MCF 10A (cell line): ENCODE results near the gene DLX2. TPM values are rescaled to one million over a fixed set of nuclear protein-coding genes. Genes with fewer than 3 reads are reported as not detected.

ENCODE experiments used
- BruUV-seq: library from RNA; stranded (reverse); fragments of 400-500 nt; replicated peaks from 2 replicates; lab custom pipeline; 2021; lab: Mats Ljungman, UMichigan
- CTCF ChIA-PET: fragments of 300-600 bp; sonication (Branson Sonifier 250); formaldehyde crosslinking; extraction: SDS; loops from one replicate; lab custom pipeline; 2021; ENCODE audit warnings: antibody characterized with exemption, inconsistent platforms; lab: Yijun Ruan, JAX
- POLR2A ChIA-PET: fragments of 300-600, 350-650 bp; sonication (Branson Sonifier 250); formaldehyde crosslinking; extraction: SDS; loops from one replicate; lab custom pipeline; 2020; ENCODE audit warnings: antibody characterized with exemption, inconsistent platforms; lab: Yijun Ruan, JAX
- DNase-seq: peaks from one replicate; pipeline ENCODE4 v3.0.0-alpha.2; 2018; ENCODE audit not compliant: unreplicated experiment
- H3K27ac Mint-ChIP-seq: one replicate; pipeline ENCODE4 v1.8.0; 2022; ENCODE audit warnings: mild to moderate bottlenecking, low read depth, mixed read lengths; ENCODE audit not compliant: unreplicated experiment
- H3K27me3 Mint-ChIP-seq: one replicate; pipeline ENCODE4 v1.8.0; 2022; ENCODE audit warnings: mixed read lengths; ENCODE audit not compliant: insufficient read depth, unreplicated experiment
- H3K36me3 Mint-ChIP-seq: one replicate; pipeline ENCODE4 v1.8.0; 2022; ENCODE audit warnings: mild to moderate bottlenecking, moderate library complexity, mixed read lengths; ENCODE audit not compliant: insufficient read depth, unreplicated experiment
- H3K4me1 Mint-ChIP-seq: one replicate; pipeline ENCODE4 v1.8.0; 2022; ENCODE audit warnings: mixed read lengths; ENCODE audit not compliant: insufficient read depth, unreplicated experiment
- H3K4me3 Mint-ChIP-seq: one replicate; pipeline ENCODE4 v1.8.0; 2022; ENCODE audit warnings: mild to moderate bottlenecking, moderate library complexity, mixed read lengths; ENCODE audit not compliant: unreplicated experiment
- H3K9me3 Mint-ChIP-seq: one replicate; pipeline ENCODE4 v1.8.0; 2022; ENCODE audit warnings: mixed read lengths; ENCODE audit not compliant: unreplicated experiment
- intact Hi-C: fragments of 100-400 bp; cut with micrococcal nuclease; formaldehyde crosslinking; loops from 2 replicates; pipeline ENCODE4 v1.14.1; 2022
- total RNA-seq: library from RNA; stranded (reverse); gene quantifications from 2 replicates; pipeline ENCODE4 v1.2.3, GENCODE V29; 2022
- TF ChIP-seq, protein P1 (sequence below): fragments of 200-600 bp; IDR thresholded peaks from one replicate; pipeline ENCODE4 v1.8.0; 2022; ENCODE audit warnings: antibody characterized with exemption, mild to moderate bottlenecking; ENCODE audit not compliant: unreplicated experiment

Gene DLX2
- total RNA-seq, 1 experiment from 2014 or later: 1.1 TPM

DNA sequence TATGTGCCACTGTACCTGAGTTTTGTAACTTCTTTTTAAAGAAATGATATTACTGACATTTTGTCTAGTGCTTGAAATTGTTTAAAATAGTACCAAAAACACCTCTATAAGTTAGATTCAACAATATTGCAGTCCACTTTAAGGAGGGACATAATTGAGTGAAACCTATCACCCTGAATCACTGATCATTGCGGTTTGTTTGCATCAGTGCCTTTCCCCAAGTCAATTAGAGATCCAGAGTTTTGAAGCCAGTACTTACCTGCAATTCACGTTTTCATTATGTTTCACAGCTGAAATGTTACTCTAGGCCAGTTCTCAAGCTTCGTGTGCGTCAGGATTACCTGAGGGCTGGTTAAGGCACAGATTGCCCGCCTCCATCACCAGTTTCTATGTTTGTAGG lies 44.0 kb downstream of the DLX2 start:
- H3K27me3 Mint-ChIP-seq: no peaks in the 10 kb centered on the region
- H3K27ac Mint-ChIP-seq: no peak overlapping the region
- ChIA-PET POLR2A (interaction anchor here (1.1 kb wide), 1 partner anchor 20 kb away, joined by 3 read pairs; no protein-coding TSS in a partner anchor), CTCF (interaction anchor here (1.3 kb wide), 1 partner anchor 19 kb away, joined by 3 read pairs; no protein-coding TSS in a partner anchor)
- BruUV-seq: no TSS peak
- no peaks in the 10 kb centered on the region for H3K36me3 Mint-ChIP-seq
- intact Hi-C loops: no loop called here
- no peak overlapping the region for H3K4me3 Mint-ChIP-seq
- no peak for DNase-seq
- H3K4me1 Mint-ChIP-seq: no peaks in the 10 kb centered on the region
- TF ChIP-seq, protein P1, sequence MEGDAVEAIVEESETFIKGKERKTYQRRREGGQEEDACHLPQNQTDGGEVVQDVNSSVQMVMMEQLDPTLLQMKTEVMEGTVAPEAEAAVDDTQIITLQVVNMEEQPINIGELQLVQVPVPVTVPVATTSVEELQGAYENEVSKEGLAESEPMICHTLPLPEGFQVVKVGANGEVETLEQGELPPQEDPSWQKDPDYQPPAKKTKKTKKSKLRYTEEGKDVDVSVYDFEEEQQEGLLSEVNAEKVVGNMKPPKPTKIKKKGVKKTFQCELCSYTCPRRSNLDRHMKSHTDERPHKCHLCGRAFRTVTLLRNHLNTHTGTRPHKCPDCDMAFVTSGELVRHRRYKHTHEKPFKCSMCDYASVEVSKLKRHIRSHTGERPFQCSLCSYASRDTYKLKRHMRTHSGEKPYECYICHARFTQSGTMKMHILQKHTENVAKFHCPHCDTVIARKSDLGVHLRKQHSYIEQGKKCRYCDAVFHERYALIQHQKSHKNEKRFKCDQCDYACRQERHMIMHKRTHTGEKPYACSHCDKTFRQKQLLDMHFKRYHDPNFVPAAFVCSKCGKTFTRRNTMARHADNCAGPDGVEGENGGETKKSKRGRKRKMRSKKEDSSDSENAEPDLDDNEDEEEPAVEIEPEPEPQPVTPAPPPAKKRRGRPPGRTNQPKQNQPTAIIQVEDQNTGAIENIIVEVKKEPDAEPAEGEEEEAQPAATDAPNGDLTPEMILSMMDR: no peak
- H3K9me3 Mint-ChIP-seq: no peaks in the 10 kb centered on the region

DNA sequence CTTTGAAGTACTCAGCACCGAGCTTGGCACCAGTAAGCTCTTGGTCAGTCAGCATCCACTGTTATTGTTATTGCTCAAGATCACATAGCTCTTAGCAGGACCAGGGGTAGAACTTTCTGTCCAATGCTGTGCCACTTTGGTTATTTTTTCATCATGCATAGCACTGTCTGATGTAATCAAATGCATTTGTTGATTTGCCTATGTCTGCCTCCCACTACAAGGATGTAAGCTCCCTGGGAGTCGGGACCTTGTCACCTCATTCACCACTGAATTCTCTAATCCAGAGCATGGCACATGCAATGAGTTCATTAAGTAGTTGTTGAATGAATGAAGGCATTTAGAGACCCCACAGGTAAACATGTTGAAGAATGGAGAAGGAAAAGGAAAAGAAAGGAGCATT lies 46.4 kb downstream of the DLX2 start:
- TF ChIP-seq, protein P1: no peak

DNA sequence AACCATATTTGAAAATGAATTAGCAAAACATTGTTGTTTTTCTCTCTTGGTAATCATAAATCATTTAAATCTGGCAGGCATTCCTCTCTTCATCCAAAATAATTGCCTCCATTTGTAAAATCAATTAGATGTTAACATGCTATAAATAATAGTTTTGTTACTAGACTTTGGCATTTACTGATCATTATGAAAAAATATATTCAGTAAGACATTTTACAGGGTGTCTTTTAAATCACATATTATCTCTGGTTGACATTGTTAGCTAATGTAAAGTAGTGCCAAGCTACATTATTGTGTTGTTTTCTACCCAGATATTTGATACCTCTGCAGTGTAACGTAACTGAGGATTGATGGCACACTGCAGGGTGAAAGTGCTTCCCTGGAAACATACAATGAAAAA lies 49.2 kb downstream of the DLX2 start:
- ChIA-PET CTCF (no interaction called here), POLR2A (interaction anchor here (1.0 to 1.5 kb wide), 2 partner anchors 12 to 32 kb away, joined by 3 to 8 read pairs; partner anchors contain the start of gene DLX1)
- H3K36me3 Mint-ChIP-seq: no peaks in the 10 kb centered on the region

More for the DNA sequence above, 46.4 kb downstream of the DLX2 start:
- intact Hi-C loops: no loop called here
- CTCF ChIA-PET: interaction anchor here (0.5 kb wide), 1 partner anchor 513 kb away, joined by 3 read pairs; no protein-coding TSS in a partner anchor
- no peak overlapping the region for H3K4me3 Mint-ChIP-seq
- no peaks in the 10 kb centered on the region for H3K9me3 Mint-ChIP-seq
- no TSS peak for BruUV-seq
- no peak for DNase-seq
- H3K4me1 Mint-ChIP-seq: no peaks in the 10 kb centered on the region
- H3K27ac Mint-ChIP-seq: no peak overlapping the region
- H3K27me3 Mint-ChIP-seq: no peaks in the 10 kb centered on the region
- H3K36me3 Mint-ChIP-seq: no peaks in the 10 kb centered on the region
- POLR2A ChIA-PET: interaction anchor here (1.6 kb wide), 1 partner anchor 9 kb away, joined by 7 read pairs; no protein-coding TSS in a partner anchor

More for the DNA sequence above, 49.2 kb downstream of the DLX2 start:
- intact Hi-C loops: no loop called here
- no peak for DNase-seq
- Mint-ChIP-seq H3K4me3 (no peak overlapping the region), H3K27ac (no peak overlapping the region), H3K4me1 (no peaks in the 10 kb centered on the region), H3K9me3 (no peaks in the 10 kb centered on the region), H3K27me3 (no peaks in the 10 kb centered on the region)
- no TSS peak for BruUV-seq
- TF ChIP-seq, protein P1: no peak
